SK-N-MC (cell line): Measurements from ENCODE around the gene IZUMO4.

Source experiments
- EZH2 ChIP-seq: fragments of 200-600 bp; sonication (generic); IDR thresholded peaks from one replicate; pipeline ENCODE4 v1.6.1; 2017; ENCODE audit warnings: antibody characterized with exemption
- POLR2AphosphoS5 ChIP-seq: IDR thresholded peaks from 2 replicates; pipeline ENCODE4 v1.6.1; 2012; ENCODE audit warnings: mild to moderate bottlenecking, low read depth, low read length, borderline replicate concordance

DNA sequence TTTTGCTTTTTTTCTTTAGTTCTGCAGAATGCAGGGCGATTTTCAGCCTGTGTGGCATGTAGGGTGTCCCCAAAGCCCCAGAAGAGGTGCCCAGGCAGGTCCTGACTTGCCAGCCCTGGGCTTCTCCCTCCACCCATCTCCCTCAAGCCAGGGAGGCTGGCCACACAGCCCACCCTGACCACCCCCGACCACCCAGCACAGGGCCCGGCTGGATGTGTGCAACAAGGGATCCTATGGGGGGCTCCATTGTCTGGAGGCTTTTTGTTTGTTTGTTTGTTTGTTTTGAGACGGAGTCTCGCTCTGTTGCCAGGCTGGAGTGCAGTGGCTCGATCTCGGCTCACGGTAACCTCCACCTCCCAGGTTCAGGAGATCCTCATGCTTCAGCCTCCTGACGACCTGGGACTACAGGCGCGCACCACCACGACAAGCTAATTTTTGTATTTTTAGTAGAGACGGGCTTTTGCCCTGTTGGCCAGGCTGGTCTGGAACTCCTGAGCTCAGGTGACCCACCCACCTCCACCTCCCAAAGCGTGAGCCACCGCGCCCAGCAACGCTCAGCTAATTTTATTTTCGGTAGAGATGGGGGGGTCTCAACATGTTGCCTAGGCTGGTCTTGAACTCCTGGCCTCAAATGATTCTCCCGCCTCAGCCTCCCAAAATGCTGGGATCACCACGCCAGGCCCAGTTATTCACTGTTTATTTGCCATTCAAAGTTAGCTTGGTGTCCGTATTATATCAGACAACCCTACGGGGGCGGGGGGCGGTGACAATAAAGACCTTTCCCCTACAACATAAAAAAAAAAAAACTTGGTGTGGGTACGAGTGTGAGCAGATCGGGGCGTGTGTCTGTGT, 37.9 kb upstream of the IZUMO4 start:
- TF ChIP-seq POLR2AphosphoS5 = no peak
- no peak for TF ChIP-seq EZH2
